Suppressor macrophage treated with lipopolysaccharide for 4 hours (primary cell): ENCODE results near the gene RPL7A.
"Not testable (repeated sequence)": the region's sequence is repeated elsewhere in the genome, so short reads cannot be mapped to it uniquely, and the experiment has no call there.

Experiments used
- DNase-seq: peaks from one replicate; pipeline ENCODE4 v3.0.0-alpha.2; 2020

Gene RPL7A

GRCh38 chr9:133347985-133348717, at the start of gene RPL7A, which contains the start of gene MED22:
TSS of gene RPL7A (plus strand) at chr9:133348218. CDS start at chr9:133348244, 26 bp downstream.
TSS of gene MED22 (minus strand) at chr9:133348131. CDS start at chr9:133346662, 1,469 bp downstream.
- peak; percentile 97 for DNase-seq

GRCh38 chr9:133299996-133300395, 48.0 kb upstream of the RPL7A start:
- not testable (repeated sequence) for DNase-seq

DNA sequence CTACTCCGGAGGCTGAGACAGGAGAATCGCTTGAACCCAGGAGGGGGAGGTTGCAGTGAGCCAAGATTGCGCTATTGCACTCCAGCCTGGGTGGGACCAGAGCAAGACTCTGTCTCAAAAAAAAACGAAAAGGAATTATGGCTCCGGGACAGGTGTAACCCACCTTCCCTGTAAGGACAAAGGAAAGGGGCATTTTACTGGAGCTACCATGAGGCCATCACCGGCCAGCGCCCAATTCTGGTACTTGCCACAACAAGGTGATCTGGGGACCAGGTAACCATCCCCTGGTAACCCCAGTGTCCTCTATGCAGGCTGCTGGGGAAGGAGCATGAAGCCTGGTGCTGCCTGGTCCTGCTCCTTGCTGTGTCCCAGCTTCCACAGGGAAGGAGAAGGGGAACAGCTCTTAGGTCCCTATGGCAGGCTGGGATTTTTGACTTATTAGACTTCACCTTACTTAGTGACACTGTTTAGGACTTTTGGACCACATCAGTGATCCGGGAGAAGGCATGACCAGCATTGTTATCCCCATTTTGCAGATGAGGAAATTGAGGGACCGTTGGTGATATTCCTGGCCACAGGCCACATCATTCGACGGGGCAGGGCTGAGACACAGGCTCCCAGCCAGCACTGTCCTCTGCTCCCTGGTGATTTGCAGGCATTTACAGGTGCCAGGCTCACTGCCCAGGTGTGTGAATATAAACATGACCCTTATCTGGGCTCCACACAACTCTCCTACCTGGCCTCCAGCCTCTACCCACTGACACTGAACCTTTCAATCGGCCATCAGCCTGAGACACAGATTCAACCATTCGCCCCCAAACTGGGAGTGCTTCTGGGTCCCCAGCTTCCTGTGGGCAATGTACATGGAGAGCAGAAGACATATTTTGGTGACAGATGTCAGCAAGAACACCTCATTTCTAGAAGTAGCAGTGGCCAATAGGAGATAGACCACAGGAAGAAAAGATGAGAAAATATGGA, 46.5 kb upstream of the RPL7A start:
- DNase-seq, result no peak

DNA sequence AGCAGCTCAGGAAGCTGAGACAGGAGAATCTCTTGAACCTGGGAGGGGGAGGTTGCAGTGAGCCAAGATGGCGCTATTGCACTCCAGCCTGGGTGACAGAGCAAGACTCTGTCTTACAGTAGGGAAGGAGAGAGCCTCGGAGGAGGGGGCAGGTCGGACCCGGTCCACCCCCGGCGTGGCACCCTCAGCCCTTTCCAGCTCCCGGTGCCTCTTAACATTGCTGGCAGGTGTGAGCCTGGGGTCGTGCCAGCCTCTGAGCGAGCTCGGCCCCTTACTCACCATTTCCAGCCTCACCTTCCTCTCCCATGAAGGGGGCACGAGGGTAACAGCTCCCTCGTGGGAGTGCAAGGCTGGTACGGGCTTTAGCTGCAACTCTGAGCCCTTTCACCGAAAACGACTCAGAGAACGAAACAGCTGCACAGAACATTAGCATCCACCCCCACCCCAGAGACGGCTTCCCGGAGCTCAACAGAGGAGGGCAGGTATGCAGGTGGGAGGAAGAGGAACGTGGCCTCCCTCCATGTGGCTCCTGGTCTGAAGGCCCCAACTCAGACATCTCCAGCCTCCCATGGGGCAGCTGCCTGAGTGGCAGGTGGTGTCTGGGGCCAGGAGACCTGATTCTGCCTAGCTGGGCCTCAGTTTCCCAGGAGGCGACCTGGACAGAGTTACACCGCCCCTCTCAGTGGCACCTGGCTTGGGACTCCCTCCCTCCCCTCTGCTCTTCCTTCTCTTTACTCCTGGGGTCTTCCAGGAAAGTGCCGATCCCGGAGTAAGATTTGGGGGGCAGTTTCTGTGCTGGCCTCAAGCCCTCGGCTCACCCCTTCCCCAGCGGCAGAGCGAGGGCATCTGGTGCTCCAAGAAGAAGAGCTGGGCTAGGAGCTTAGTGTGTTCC, 44.5 kb upstream of the RPL7A start:
- DNase-seq, result no peak

DNA sequence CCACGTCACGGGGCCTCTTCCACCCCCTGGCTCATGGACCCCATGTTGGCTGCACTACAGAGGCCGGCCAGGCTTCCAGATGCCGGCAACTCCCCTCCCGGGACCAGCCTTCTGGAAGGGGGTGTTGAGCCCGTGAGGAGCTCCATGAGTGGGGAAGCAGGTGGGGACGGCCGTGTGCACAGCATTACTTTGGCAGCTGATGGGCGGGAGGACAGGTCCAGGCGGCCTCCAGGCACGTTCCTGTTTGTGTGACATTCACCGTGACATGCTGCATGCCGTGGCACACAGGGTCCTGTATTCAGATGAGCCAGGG, 43.9 kb upstream of the RPL7A start:
- no peak for DNase-seq

DNA sequence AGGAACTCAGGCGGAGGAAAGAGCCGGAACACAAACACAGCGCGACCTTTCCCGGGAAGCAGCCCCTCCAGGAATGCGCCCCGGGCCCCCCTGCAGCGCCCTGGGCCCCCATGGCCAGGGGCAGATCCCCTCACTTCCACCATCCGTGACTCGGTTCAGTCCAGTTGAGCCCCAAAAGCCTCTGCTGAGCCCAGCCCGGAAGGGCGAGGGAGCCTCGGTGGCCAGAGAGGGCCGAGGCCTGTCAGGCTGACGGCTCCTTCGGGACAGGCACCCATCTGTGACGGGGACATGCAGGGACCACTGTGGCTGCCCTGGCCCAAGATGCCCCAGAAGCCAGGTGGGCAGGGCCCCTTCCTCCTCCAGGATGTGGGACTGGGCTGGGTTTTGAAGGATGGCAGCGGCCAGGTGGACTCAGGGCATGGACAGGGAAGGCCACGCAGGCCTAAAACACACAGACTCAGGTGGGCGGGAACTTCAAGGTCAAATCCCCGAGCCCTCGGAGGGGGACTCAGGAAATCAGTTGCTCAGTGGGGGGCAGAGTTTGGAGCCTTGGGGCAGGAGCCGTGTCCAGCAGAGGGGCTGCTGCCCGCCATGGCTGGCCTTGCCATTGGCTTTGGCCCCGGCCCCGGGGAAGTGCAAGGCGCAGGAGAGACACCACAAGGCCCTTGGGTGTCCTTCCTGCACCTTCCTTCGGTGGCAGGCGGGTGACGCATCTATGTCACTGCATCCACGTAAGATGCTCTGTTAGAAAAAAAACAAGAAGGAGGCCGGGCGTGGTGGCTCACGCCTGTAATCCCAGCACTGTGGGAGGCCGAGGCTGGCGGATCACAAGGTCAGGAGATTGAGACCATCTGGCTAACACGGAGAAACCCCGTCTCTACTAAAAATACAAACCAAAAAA, 43.3 kb upstream of the RPL7A start:
- DNase-seq, result no peak

- no peak for DNase-seq
Observed at GRCh38 chr9:133305731-133306130, 42.3 kb upstream of the RPL7A start.

DNA sequence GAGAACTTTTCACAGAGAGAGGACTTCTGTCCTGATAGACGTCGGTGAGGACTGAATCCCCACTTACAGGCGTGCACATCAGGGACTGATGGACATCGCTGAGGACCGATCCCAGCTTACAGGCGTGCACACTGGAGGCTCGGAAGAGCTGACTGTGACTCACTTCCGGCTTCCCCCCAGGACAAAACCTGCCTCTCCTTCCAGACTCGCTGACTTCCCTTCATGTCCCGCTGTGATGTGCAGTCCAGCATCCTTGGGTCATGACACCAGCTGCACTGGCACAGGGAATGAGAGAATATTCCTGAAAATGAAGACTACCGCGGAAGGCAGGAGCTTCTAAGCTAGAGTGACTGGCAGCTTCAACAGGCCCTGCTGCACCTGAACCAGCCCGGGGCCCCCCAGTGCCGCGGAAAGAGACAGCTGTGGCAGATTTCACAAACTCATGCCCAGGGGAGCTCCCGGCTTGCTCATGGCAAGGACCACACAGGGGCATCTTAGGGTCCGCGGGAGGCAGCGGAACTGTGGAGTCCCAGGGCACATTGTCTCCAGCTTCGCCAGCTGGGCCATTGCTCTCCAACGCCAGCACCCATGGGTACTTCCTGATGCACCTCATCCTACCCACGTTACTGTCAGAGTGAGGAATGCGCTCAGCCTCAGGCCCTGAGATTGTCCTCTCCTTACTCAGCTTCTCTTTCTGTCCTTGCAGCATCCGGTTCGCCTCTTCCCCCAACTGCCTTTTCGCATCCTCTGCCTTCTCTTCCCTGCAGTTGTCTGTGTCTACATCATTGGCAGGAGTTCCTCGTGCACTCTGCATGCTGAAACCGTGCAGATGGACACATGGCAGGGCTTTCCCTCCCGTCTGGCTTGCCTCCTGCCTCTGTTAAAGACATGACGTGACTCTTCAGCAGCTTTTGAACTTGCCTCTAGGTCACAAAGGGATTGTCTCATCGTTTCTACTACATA, 41.5 kb upstream of the RPL7A start:
- no peak for DNase-seq

- DNase-seq, result no peak
Observed at GRCh38 chr9:133307301-133307700, 40.7 kb upstream of the RPL7A start.

DNA sequence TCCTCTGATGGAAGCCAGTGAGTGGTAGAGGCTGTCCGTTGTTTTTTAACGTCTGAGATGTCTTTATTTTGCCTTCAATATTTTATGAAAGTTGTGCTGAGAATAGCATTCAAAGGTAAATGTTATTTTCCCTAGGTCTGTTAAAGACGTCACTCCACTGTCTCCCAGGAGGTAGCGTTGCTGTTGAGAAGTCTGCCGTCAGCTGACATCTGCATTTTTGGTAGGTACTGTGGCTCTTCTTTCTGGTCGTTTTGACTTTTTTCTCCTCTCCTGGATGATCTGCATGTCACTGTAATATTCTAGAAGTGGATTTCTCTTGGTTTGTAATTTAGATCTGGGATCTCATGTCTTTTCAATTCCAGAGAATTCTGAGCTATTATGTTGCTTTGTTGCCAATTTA, 38.4 kb upstream of the RPL7A start:
- no peak for DNase-seq

DNA sequence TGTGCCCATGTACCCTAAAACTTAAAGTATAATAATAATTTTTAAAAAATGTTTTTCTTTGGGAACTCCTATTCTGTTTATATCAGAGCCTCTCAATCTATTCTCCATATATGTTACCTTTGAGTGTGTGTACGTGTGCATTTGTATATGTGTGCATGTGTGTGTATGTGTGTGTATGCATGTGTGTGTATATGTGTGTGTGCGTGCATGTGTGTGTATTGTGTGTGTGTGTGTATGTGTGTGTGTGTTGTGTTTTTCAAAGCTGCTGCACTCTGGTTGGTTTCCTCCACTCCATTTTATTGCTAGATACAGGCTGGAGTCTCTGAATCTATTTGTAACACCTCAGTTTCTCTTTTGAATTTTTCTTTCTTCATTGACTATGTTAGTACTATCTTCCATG, 32.0 kb upstream of the RPL7A start:
- DNase-seq, result no peak

DNA sequence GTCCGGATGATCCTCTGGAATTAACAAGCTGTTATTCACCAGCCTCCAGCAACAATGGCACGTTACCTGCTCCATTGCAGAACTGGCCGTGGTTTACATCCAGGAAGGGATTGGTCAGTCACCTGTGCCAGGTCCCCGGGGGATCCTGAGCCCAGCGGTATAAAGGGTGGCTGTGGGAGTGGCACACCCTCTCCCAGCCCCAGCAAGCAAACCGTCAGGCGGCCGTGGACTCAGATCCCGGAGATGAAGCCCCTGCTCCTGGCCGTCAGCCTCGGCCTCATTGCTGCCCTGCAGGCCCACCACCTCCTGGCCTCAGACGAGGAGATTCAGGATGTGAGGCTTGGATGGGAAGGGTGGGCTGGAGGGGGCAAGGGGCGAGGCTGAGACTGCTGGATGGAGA, 30.5 kb upstream of the RPL7A start:
- not testable (repeated sequence) for DNase-seq

GRCh38 chr9:133320421-133320881, 27.6 kb upstream of the RPL7A start:
- DNase-seq, result no peak

- no peak for DNase-seq
Observed at GRCh38 chr9:133321411-133321935, 26.5 kb upstream of the RPL7A start.

DNA sequence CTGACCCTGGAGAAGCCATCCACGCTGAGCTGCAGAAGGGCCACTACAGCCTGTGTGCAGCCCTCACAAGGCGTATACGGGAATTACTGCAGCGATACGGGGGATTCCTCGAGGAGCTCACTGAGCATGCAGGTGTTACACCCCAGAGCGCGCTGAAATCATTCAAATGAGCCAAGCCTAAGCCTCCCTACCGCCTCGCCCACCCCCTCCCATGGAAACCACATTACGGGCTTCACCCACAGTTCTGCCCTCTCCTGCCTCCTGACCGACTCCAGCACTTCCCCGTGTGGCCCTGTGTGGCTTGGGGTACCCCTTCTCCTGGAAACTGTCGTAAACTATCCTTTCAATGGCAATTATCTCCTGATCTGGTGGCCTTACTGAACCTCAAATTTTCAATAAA, 25.3 kb upstream of the RPL7A start:
- DNase-seq, result no peak

DNA sequence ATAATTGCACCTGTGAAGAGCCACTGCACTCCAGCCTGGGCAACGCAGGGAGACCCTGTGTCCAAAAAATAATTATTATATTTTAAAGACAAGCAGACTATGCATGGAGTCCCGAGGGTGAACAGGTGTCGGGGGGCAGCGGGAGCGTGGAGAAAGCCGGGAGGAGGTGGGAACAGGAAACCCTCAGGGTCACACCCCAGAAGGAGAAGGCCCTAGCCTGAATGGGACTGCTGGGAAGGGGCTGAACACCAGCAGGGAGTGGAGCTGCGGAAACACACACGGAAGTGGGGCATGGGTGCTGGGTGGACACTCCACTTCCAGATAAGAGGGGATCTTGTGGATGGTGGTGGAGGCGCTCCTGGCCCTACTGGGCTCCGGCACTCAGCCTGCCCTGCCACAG, 24.8 kb upstream of the RPL7A start:
- DNase-seq, result no peak

GRCh38 chr9:133323991-133324703, 23.9 kb upstream of the RPL7A start:
- DNase-seq, result no peak

DNA sequence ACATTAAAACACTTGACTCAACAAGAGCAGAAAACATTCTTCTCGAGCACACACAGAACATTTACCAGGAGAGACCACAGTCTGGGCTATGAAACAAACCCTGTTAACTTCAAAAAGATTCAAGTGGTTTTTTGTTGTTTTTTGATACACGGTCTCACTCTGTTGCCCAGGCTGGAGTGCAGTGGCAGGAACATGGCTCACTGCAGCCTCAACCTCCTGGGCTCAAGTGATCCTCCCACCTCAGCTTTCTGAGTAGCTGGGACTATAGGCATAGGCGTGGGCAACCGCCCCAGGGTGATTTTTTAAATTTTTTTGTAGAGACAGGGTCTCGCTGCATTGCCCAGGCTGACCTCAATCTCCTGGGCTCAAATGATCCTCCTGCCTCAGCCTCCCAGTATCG, 21.0 kb upstream of the RPL7A start:
- not testable (repeated sequence) for DNase-seq

GRCh38 chr9:133327834-133328484, 20.1 kb upstream of the RPL7A start:
- DNase-seq, result no peak
